Right lobe of liver (tissue), 6 donors: Measurements from ENCODE around the gene ZNF48. TPM values are rescaled to one million over a fixed set of nuclear protein-coding genes. Genes with fewer than 3 reads are reported as not detected.

ENCODE experiments used
- ATAC-seq, 4 donors: fragments of 200-7000 bp; cut with Tn5 transposase; one replicate each; pipeline ENCODE4 v1.9.1; 2020; ENCODE audit warnings: mild to moderate bottlenecking in 4 of 4, moderate library complexity in 4 of 4
- DNase-seq, 3 donors: peaks; one replicate each; pipeline ENCODE4 v3.0.0-alpha.2; 2020
- H3K27ac ChIP-seq, 3 donors: fragments of 200-600 bp; one replicate each; pipeline ENCODE4 v1.8.0; 2022
- H3K27me3 ChIP-seq, 2 donors: fragments of 200-600 bp; one replicate each; pipeline ENCODE4 v1.8.0; 2022
- H3K36me3 ChIP-seq, 4 donors: fragments of 200-600 bp; sonication (generic) in 1 of 4; one replicate each; pipeline versions ENCODE4 v1.5.1 to v1.8.0; 2017 to 2022; ENCODE audit warnings: control low read depth in 1 of 4
- H3K4me1 ChIP-seq, 4 donors: fragments of 200-600 bp; sonication (generic) in 1 of 4; one replicate each; pipeline versions ENCODE4 v1.5.1 to v1.8.0; 2017 to 2022; ENCODE audit warnings: control low read depth in 1 of 4
- H3K4me3 ChIP-seq, 3 donors: fragments of 200-600 bp; one replicate each; pipeline ENCODE4 v1.8.0; 2022
- H3K9me3 ChIP-seq, 4 donors: fragments of 200-600 bp; sonication (generic) in 1 of 4; one replicate each; pipeline versions ENCODE4 v1.5.1 to v1.8.0; 2017 to 2022; ENCODE audit warnings: control low read depth in 1 of 4
- CTCF ChIP-seq, 4 donors: fragments of 200-600 bp in 3 of 4; fragments of 450-650 bp in 1 of 4; IDR thresholded peaks; one replicate each; pipeline versions ENCODE4 v1.5.1 to v1.8.0; 2016 to 2022; ENCODE audit warnings: antibody characterized with exemption in 4 of 4, mild to moderate bottlenecking in 2 of 4
- POLR2A ChIP-seq: fragments of 450-650 bp; IDR thresholded peaks from one replicate; pipeline ENCODE4 v1.6.1; 2017; ENCODE audit warnings: antibody characterized with exemption, mild to moderate bottlenecking
- WGBS: methylation state at CpG from one replicate; pipeline ENCODE4 v1.1.6; 2018; ENCODE audit warnings: low coverage, low lambda C conversion rate; ENCODE audit not compliant: insufficient coverage; ENCODE audit errors: missing lambda C conversion rate; 5-methylcytosine and 5-hydroxymethylcytosine counted together
- intact Hi-C, 2 donors: fragments of 100-400 bp; cut with DNase I; formaldehyde crosslinking; loops; one replicate each; pipeline versions ENCODE4 v1.11.2 to v1.14.1; 2022
- total RNA-seq, 6 experiments: library from RNA; depleted of rRNA in 2 of 6; stranded (reverse); fragments of >200 nt in 2 of 6; fragmentation: NEBNext Ultra II Directional in 3 of 6; extraction: Animal tissue kit (Norgen Biotek cat#: 25700) in 3 of 6; gene quantifications; one replicate each; pipeline versions ENCODE4 v1.1.0 to v1.2.4, GENCODE V29; 2016 to 2023
- donor health status: DM: no; HTN: yes; CAD: no.
- donor health status: DM: no; HTN: no; CAD: no.
- donor health status: DM: no; HTN: no; CAD: no.
- donor health status: DM: no; HTN: yes; CAD: no.
- donor health status: DM: no; HTN: yes; CAD: no.

Gene ZNF48
- total RNA-seq, 6 experiments from 2014 or later, result 2.9 to 4.3 (median 3.9) TPM

DNA sequence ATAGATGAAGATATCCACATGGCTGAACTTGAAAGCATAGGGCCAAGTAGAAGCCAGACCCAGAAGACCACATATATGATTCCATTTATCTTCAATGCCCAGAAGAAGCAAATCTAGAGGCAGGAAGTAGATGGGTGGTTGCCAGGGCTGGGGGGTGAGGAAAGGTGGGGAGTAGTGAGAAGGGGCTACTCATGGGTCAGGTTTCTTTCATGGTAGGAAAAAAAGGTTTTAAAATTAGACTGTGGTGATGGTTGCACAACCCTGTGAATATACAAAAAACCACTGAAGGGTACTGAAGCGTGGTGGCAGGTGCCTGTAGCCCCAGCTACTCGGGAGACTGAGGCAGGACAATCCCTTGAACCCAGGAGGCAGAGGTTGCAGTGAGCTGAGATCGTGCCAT lies 45.5 kb upstream of the ZNF48 start:
- ATAC-seq, result no peak
- 88% methylated on average over 3 of the region's 3 CpGs for WGBS
- H3K4me3 ChIP-seq, result no peak overlapping the region
- TF ChIP-seq POLR2A (no peak), CTCF (IDR thresholded peaks at IDR 0.05) (no peak)
- H3K27me3 ChIP-seq, result no peaks in the 10 kb centered on the region
- no peak overlapping the region for H3K27ac ChIP-seq
- H3K36me3 ChIP-seq, result peaks cover 0 to 35% (median 5%) of the 10 kb centered on the region in 4 donors
- peak in 1 of 3 donors; percentile 39 for DNase-seq
- no peaks in the 10 kb centered on the region for H3K9me3 ChIP-seq
- peaks cover 0 to 27% (median 11%) of the 10 kb centered on the region in 4 donors for H3K4me1 ChIP-seq
- intact Hi-C loops, result no loop called here

DNA sequence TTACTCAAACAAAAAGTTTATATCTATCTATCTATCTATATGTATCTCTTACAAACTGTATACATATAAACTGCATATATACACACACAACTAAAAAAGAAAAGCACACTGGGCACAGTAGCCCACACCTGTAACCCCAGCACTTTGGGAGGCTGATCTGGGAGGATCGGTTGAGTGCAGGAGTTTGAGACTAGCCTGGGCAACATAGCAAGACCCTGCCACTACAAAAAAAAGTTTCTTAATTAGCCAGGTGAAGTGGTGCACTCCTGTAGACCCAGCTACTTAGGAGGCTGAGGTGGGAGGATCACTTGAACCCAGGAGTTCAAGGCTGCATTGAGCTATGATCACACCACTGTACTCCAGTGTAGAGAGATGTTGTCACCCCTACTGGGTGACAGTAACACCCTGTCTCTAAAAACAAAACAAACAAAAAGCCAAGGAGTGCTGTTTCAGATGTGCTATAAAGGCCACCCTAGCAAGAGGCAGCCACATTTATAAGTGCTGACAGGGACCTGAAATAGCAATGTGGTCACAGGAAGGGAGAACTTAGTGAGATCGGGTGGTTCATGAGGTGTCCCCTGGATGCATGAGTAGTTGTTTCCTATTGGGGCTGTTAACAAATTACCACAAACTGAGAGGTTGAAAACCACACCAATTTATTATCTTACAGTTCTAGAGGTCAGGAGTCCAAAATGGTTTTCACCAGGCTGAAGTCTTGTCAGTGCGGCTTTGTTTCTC lies 44.9 kb upstream of the ZNF48 start:
- no peaks in the 10 kb centered on the region for H3K27me3 ChIP-seq
- H3K4me3 ChIP-seq, result no peak overlapping the region
- H3K9me3 ChIP-seq, result no peaks in the 10 kb centered on the region
- peak in 1 of 3 donors; percentile 17 for DNase-seq
- no peak overlapping the region for H3K27ac ChIP-seq
- peaks cover 0 to 27% (median 11%) of the 10 kb centered on the region in 4 donors for H3K4me1 ChIP-seq
- WGBS, result 64% methylated on average over 3 of the region's 3 CpGs
- intact Hi-C loops, result no loop called here
- TF ChIP-seq POLR2A (no peak), CTCF (IDR thresholded peaks at IDR 0.05) (no peak)
- peaks cover 0 to 29% (median 4%) of the 10 kb centered on the region in 4 donors for H3K36me3 ChIP-seq
- no peak for ATAC-seq

GRCh38 chr16:30351001-30351441 lies 44.2 kb upstream of the ZNF48 start:
- Histone ChIP-seq H3K9me3 (no peaks in the 10 kb centered on the region), H3K27me3 (no peaks in the 10 kb centered on the region), H3K4me1 (peaks cover 0 to 33% (median 13%) of the 10 kb centered on the region in 4 donors), H3K4me3 (no peak overlapping the region), H3K27ac (no peak overlapping the region), H3K36me3 (peaks cover 0 to 22% (median under 1%) of the 10 kb centered on the region in 4 donors)
- DNase-seq, result peak in 1 of 3 donors; percentile 17
- no peak for ATAC-seq
- intact Hi-C loops, result no loop called here
- WGBS, result 89% methylated on average over 10 of the region's 15 CpGs
- no peak for TF ChIP-seq CTCF (IDR thresholded peaks at IDR 0.05)
- no peak for TF ChIP-seq POLR2A

GRCh38 chr16:30351586-30352419 lies 43.4 kb upstream of the ZNF48 start:
- TF ChIP-seq CTCF (IDR thresholded peaks at IDR 0.05), result no peak
- TF ChIP-seq POLR2A, result peak; percentile 20
- H3K36me3 ChIP-seq, result peaks cover 0 to 17% (median 0%) of the 10 kb centered on the region in 4 donors
- peak overlapping the region in 2 of 3 donors; percentile 26 to 34 for H3K27ac ChIP-seq
- intact Hi-C loops, result no loop called here
- DNase-seq (peak; percentile 82 to 93 (median 88)), ATAC-seq (peak; percentile 56 to 69 (median 60))
- H3K9me3 ChIP-seq, result no peaks in the 10 kb centered on the region
- H3K4me1 ChIP-seq, result peaks cover 0 to 39% (median 17%) of the 10 kb centered on the region in 4 donors
- H3K4me3 ChIP-seq, result no peak overlapping the region
- 46% methylated on average over 6 of the region's 11 CpGs for WGBS
- H3K27me3 ChIP-seq, result no peaks in the 10 kb centered on the region
